Breast epithelium (tissue), 3 donors: ENCODE results near the gene TCERG1L.

Experiments used
- POLR2A ChIP-seq: fragments of 450-650 bp; IDR thresholded peaks from one replicate; pipeline ENCODE4 v1.6.1; 2016; ENCODE audit warnings: antibody characterized with exemption, mild to moderate bottlenecking, moderate library complexity
- POLR2AphosphoS5 ChIP-seq, 3 donors: sonication (generic); formaldehyde crosslinking; IDR thresholded peaks; one replicate each; pipeline ENCODE4 v1.6.1; 2017; ENCODE audit warnings: antibody characterized with exemption in 3 of 3
- TF ChIP-seq, protein P1 (sequence below), 3 donors: fragments of 450-650 bp; IDR thresholded peaks; one replicate each; pipeline ENCODE4 v1.5.1; 2016 to 2017; ENCODE audit warnings: antibody characterized with exemption in 3 of 3, mild to moderate bottlenecking in 3 of 3, moderate library complexity in 3 of 3

DNA sequence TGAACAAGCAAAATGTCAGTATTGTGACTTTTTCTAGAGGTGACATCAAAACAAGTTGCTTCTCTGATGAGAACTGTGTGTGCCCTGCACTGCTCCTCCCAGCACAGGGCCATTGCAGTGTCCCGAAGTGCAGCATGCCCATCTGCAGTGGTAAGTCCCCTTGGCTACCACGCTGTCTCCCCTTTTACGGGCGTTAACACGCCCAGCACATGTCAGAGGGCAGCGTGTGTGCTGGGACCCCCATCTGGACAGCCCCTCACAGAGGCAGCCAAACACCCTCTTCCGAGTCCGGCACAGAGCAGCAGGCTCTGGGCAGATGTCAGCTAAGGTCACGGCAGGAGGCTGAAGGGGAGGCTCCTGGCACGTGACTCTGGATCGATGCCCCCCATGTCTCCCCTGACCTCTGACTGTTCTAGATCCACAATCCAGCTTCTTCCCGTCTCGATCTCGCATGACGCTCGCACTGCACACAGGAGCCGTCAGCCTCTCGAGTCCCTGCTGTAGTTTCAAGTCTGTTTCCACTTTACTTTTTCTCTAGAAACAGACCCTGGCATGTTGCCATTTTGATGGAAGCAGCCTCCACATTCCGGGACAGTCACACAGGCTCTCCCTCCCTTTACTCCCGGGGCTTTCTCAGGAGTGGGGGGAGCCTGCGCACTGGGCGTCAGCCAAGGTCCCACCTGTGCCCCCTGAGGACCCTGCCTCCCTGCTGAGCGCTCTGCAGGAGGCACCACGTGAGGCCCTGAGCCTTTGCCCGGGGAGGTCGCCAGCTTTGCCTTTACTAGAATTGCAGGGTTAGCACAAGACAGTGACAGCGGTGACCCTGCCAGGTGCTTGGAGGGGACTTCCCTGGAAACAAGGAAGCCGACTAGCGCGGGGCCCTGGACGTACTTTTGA, 133.8 kb downstream of the TCERG1L start:
- TF ChIP-seq POLR2AphosphoS5 (IDR thresholded peaks at IDR 0.05) (no peak), POLR2A (no peak)
- TF ChIP-seq, protein P1, sequence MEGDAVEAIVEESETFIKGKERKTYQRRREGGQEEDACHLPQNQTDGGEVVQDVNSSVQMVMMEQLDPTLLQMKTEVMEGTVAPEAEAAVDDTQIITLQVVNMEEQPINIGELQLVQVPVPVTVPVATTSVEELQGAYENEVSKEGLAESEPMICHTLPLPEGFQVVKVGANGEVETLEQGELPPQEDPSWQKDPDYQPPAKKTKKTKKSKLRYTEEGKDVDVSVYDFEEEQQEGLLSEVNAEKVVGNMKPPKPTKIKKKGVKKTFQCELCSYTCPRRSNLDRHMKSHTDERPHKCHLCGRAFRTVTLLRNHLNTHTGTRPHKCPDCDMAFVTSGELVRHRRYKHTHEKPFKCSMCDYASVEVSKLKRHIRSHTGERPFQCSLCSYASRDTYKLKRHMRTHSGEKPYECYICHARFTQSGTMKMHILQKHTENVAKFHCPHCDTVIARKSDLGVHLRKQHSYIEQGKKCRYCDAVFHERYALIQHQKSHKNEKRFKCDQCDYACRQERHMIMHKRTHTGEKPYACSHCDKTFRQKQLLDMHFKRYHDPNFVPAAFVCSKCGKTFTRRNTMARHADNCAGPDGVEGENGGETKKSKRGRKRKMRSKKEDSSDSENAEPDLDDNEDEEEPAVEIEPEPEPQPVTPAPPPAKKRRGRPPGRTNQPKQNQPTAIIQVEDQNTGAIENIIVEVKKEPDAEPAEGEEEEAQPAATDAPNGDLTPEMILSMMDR (IDR thresholded peaks at IDR 0.05) = no peak
